ENCODE data around the gene KAT14.
"Not testable (repeated sequence)": the region's sequence is repeated elsewhere in the genome, so short reads cannot be mapped to it uniquely, and the experiment has no call there.

The KAT14 gene

GRCh38 chr20:18137412-18138265 is at the start of gene KAT14, which contains the start of gene PET117:
Gene KAT14, plus strand, starts transcription at chr20:18137863. Its CDS starts 4,798 bp downstream, at chr20:18142661.
Gene PET117, plus strand, starts transcription at chr20:18137863. Its CDS starts 93 bp downstream, at chr20:18137956.
- peak within 1 kb of the TSS; percentile 84 for H3K4me3 ChIP-seq (ENCODE audit: low read depth, low read length)
- no peak for TF ChIP-seq CTCF (IDR thresholded peaks at IDR 0.05; ENCODE audit: insufficient read depth, low read length, missing control alignments)
- CTCF ChIA-PET: interaction anchor here (0.8 to 1.7 kb wide), 2 partner anchors 11 to 17 kb away, joined by 4 to 5 read pairs; no protein-coding TSS in a partner anchor
- DNase-seq (ENCODE audit: low read depth, low spot score): peak; percentile 62
- POLR2A ChIA-PET: interaction anchor here (0.7 to 1.2 kb wide), 2 partner anchors 151 to 306 kb away, joined by 3 to 7 read pairs; partner anchors contain the start of gene ZNF133

- CTCF ChIA-PET; DNase-seq (ENCODE audit: low read depth, low spot score); POLR2A ChIA-PET; H3K4me3 ChIP-seq (ENCODE audit: low read depth, low read length): not testable (repeated sequence)
Observed at GRCh38 chr20:18088298-18088697, 49.4 kb upstream of the KAT14 start.

GRCh38 chr20:18088841-18089240 is 48.8 kb upstream of the KAT14 start:
- POLR2A ChIA-PET; H3K4me3 ChIP-seq (ENCODE audit: low read depth, low read length); CTCF ChIA-PET; DNase-seq (ENCODE audit: low read depth, low spot score): not testable (repeated sequence)

GRCh38 chr20:18090044-18090443 is 47.6 kb upstream of the KAT14 start:
- no peak overlapping the region for H3K4me3 ChIP-seq (ENCODE audit: low read depth, low read length)
- ChIA-PET CTCF (interaction anchor here (0.8 to 1.3 kb wide), 2 partner anchors 94 to 182 kb away, joined by 3 read pairs; no protein-coding TSS in a partner anchor), POLR2A (no interaction called here)
- no peak for TF ChIP-seq CTCF (IDR thresholded peaks at IDR 0.05; ENCODE audit: insufficient read depth, low read length, missing control alignments)
- DNase-seq (ENCODE audit: low read depth, low spot score): no peak

GRCh38 chr20:18090477-18090876 is 47.2 kb upstream of the KAT14 start:
- DNase-seq (ENCODE audit: low read depth, low spot score): no peak
- H3K4me3 ChIP-seq (ENCODE audit: low read depth, low read length): no peak overlapping the region
- CTCF ChIA-PET: interaction anchor here (1.3 kb wide), 1 partner anchor 181 kb away, joined by 3 read pairs; no protein-coding TSS in a partner anchor
- TF ChIP-seq CTCF (IDR thresholded peaks at IDR 0.05; ENCODE audit: insufficient read depth, low read length, missing control alignments): no peak
- POLR2A ChIA-PET: no interaction called here

GRCh38 chr20:18091623-18092022 is 46.0 kb upstream of the KAT14 start:
- ChIA-PET POLR2A (no interaction called here), CTCF (no interaction called here)
- no peak for TF ChIP-seq CTCF (IDR thresholded peaks at IDR 0.05; ENCODE audit: insufficient read depth, low read length, missing control alignments)
- no peak overlapping the region for H3K4me3 ChIP-seq (ENCODE audit: low read depth, low read length)
- no peak for DNase-seq (ENCODE audit: low read depth, low spot score)

- no peak overlapping the region for H3K4me3 ChIP-seq (ENCODE audit: low read depth, low read length)
- DNase-seq (ENCODE audit: low read depth, low spot score): no peak
- CTCF ChIA-PET: no interaction called here
- POLR2A ChIA-PET: no interaction called here
- TF ChIP-seq CTCF (IDR thresholded peaks at IDR 0.05; ENCODE audit: insufficient read depth, low read length, missing control alignments): no peak
Observed at GRCh38 chr20:18092890-18093289, 44.8 kb upstream of the KAT14 start.
